Measurements from ENCODE around the gene APLNR.
"Not testable (repeated sequence)": the region's sequence is repeated elsewhere in the genome, so short reads cannot be mapped to it uniquely, and the experiment has no call there.

Gene APLNR

GRCh38 chr11:57237204-57237681 lies at the start of gene APLNR:
APLNR (minus strand) TSS chr11:57237250; CDS start chr11:57237004, 246 bp downstream.
- DNase-seq: no peak

DNA sequence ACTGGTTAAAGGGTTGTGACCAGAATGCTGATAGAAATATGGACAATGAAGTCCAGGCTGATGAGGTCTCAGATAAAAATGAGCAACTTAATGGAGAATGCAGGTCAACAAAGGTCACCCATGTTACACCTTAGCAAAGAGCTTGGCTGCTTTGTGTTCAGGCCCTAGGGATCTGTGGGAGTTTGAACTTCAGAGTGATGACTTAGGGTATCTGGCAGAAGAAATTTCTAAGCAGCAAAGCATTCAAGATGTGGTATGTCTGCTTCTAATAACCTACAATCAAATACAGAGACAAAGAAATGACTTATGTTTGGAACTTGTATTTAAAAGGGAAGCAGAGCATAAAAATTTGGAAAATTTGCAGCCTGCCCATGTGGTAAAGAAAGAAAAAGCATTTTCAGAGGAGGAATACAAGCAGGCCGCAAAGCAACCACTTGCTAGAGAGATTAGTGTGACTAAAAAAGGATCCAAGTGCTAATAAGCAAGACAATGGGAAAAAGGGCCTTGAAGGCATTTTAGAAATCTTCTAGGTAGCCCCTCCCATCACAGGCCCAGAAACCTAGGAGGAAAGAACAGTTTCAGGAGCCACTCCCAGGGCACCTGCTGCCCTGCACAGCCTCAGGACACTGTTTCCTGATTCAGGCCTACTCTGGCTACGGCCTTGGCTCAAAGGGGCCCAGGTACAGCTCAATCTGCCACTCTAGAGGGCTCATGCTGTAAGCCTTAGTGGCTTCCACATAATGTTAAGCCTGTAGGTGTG lies 46.4 kb upstream of the APLNR start:
- DNase-seq: no peak

DNA sequence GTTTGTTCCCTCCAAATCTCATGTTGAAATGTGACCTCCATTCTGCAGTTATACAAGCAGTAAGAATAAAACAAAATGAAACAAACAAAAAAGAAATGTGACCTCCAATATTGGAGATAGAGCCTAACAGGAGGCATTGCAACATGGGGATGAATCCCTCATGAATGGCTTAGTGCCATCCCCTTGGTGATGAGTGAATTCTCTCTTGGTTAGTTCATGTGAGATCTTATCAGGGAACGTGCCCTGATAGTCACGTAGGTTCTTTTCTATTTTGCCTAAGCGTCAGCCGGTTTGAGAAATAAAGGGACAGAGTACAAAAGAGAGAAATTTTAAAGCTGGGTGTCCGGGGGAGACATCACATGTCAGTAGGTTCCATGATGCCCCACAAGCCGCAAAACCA lies 44.5 kb upstream of the APLNR start:
- not testable (repeated sequence) for DNase-seq

- no peak for DNase-seq
Observed at GRCh38 chr11:57279116-57279515, 42.1 kb upstream of the APLNR start.

DNA sequence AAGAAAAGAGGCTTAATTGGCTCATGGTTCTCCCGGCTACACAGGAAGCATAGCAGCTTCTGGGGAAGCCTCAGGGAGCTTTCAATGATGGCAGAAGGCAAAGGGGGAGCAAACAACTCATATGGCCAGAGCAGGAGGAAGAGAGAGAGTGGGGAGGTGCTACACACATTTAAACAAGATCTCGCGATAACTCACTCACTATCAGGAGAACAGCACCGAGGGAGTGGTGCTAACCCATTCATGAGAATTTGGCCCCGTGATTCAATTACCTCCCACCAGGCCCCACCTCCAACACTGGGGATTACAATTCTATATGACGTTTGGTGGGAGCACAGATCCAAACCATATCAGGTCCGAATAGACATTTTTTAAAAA lies 41.7 kb upstream of the APLNR start:
- DNase-seq: no peak

- peak; percentile 67 for DNase-seq
Observed at GRCh38 chr11:57277845-57278720, 41.0 kb upstream of the APLNR start.

DNA sequence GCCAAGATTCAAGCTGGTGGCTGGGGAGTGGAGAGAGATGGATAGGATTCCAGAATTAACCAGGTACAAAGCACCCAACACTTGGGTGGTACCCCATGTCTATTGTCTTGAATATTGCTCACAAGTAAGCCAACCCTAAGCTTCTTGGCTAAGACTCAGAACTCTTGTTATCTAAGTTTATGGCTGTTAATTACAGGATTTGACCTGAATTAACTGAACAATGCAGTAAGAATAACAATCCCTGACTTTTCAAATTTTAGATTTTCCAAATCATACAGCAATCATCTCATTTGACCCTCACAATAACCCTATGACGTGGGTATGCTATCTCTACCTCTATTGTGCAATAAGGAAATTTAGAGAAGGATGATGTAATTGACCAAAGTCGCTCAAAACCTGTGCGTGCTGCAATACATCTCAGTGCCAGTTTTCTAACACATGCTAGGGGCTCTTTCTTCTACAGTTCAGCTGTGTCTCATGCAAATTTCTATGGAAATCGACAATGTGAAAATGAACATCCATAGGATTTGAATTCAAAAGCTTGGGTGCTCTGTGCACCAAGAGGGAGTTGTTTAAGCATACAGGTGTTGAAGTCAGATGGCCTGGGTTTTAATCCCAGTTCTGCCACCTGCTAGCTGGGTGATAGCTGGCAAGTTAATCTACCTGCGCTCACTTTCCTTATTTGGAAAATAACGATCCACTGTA lies 40.1 kb upstream of the APLNR start:
- no peak for DNase-seq

DNA sequence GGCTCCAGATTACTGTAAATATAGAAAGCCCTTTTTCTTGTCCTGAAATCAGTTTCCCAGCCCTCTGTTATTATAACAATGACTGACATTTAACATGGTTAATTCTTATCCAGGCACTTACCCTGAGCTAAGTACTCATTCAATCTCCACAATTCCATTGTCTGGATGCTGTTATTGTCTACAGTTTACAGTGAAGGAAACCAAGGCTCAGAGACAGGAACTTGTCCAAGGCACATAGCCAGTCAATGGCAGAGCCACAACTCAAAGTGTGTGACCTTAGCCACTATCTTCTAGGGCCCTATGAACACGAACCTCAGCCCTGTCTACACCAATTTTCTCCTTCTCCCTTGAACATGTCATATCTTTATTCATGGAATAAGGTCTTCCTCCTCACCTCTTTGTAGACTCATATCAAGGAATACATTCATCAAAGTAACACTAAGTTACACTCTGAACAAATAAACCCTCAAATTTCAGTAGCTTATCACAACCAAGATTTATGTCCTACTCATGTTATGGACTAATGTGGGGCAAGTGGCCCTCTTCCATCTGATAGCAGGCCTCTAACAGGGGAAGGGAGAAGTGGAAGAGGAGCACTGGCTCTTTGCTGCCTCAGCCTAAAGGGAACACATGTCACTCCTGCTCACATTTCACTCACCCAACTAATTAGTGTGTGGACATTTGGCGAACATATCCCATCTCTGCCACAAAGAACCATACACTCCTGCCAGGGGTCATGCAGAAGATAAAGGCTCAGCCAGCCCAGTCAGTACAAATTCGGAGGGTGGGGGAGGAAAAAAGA lies 39.3 kb upstream of the APLNR start:
- DNase-seq: no peak

DNA sequence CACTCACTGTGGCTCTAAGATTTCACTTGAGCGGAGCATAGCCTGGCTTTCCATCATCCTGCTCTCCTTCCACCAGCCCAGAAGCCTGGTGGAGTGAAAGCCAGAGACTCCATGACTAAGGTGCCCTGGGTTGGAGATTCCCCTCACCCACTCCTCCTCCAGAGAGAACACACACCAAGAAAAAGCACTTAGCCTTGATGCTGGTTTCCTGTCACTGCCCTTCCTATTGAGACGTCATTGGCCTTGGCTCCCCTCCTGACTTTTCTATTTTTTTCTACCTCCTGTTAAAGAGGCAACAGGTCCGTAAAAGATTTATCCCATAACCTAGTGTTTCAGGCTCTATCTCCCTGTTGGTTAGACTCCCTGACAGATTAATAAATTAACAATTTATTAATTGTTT lies 38.5 kb upstream of the APLNR start:
- DNase-seq: no peak

- DNase-seq: no peak
Observed at GRCh38 chr11:57274904-57275498, 38.0 kb upstream of the APLNR start.

GRCh38 chr11:57273448-57274058 lies 36.5 kb upstream of the APLNR start:
- DNase-seq: no peak

DNA sequence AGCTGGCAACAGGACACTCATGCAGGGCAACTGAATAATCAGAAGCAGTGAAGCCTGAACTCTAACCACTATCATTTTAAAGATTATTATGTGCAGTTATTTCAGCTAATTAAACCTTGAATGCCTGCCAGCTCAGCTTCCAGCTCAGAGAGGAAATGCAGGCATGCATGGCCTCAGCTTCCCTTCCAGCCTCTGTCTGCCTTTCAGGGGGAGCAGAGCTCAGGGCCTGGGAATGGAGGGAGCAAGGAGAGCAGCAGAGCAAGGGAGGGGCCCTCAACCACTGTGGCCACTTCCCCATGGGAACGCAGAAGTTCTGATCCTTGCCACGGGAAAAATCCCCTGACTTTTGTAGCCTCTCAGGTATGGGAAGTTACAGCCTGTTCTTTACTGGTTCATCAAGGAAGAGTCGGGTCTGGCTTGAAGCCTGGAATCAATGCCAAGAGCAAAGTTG lies 32.5 kb upstream of the APLNR start:
- no peak for DNase-seq

GRCh38 chr11:57266157-57266556 lies 29.1 kb upstream of the APLNR start:
- no peak for DNase-seq

- DNase-seq: no peak
Observed at GRCh38 chr11:57263351-57263750, 26.3 kb upstream of the APLNR start.

GRCh38 chr11:57262157-57262556 lies 25.1 kb upstream of the APLNR start:
- DNase-seq: no peak

DNA sequence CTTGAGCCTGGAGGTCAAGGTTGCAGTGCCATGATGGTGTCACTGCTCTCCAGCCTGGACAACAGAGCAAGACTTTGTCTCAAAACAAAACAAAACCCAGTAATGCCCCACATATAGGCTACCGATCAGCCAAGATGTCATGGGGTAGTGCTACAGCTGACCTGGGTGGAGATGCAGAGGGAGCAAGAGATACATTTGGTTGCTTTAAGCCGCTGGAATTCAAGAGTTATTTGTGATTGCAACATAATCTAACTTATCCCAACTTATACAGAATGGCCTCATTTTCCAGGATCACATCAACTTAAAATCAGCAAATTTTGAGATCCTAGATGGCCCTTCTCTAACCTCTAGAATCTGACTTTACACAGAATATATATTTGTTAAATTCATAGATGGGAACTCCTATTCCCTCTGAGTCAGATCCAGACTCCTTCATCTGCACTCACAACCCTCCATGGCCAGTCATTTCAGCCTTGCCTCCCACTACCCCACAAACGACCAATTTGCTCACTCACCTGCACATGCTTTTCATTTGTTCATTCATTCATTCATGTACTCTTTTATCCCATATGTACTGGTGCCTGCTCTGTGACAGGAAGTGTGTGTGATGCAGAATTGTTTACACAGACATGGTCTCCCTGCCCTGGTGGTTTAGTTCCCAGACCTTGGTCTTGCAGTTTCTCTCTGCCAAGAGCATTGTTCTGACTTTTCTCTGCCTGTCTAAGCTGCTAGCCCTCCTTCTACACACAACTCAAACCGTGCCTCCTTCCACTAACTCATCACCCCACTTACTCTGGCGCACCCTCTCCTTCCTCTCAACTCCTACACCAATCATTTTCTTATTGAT lies 24.1 kb upstream of the APLNR start:
- no peak for DNase-seq

DNA sequence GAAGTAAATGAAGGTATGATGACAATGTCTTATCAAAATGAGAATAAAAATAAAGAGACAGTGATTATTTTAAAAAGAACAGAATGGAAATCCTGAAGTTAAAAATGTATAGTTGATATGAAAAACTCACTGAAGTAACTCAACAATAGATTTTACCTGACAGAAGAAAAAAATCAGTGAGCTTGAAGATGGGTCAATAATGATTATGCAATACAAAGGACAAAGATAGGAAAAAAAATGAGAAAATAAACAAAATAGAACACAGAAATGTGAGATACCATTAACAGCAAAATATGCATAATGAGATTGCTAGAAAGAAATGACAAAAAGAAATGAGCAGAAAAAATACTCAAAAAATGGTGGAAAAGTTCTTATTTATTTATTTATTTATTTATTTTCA lies 19.1 kb upstream of the APLNR start:
- DNase-seq: no peak

GRCh38 chr11:57255618-57256017 lies 18.6 kb upstream of the APLNR start:
- no peak for DNase-seq

DNA sequence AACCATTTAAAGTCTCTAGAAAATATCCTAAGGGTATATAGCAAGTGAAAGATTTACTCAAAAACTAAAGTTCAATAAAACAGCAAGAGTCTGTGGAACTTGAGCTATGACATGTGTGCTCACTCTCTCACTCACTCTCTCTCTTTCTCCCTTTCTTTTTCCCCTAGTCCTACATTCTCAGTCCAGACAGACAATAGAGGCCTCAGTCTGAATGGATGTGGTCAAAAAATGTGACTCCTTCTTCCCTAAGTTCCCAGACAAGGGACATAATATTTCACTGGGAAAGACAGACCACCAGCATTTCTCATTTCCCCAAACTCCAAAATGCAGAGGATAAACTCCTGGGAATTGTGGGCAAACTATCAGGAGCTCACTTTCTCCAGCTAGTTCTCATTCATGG lies 17.6 kb upstream of the APLNR start:
- DNase-seq: no peak

DNA sequence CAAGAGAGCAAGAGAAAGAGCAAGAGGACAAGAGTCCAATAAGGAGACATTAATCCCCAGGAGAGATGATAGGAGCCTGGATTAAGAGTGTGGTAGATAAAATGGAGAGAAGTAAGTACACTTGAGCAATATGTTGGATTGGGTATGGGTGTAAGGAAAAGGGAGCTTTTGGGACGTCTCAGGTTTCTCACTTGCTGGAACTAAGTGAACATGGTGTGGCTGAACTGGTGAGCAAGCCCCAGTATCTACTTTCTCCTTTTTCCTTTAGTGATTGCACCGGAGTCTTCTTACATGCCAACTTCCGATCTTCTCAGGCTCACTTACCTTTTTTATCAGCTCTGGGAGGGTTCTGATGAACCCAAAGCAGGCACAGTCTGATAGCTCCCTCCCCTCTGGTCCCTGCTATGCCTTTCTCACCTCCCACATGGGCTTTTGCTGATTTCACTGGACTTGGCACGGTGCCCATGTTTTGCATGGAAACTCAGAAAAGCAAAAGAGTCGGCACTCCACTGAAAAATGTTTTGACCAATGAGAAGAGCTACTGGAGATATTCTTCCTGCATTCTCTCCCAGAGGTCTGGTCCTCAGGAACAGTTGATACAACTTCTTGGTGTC lies 14.5 kb upstream of the APLNR start:
- no peak for DNase-seq

Data from T1000 (cell line).